ENCODE data around the gene MAN2B2. TPM values are rescaled to one million over a fixed set of nuclear protein-coding genes. Genes with fewer than 3 reads are reported as not detected.

MAN2B2 gene
- total RNA-seq, result 10 to 100 TPM in 4 of 5 donors, 1 to 10 TPM in 1; 9.0 to 49.4 (median 28.6) TPM
- polyA plus RNA-seq, result 1 to 10 TPM; 6.1 to 8.9 (median 8.7) TPM
- long read RNA-seq, donor 1, result 0 reads
- long read RNA-seq, donor 2, full-length matches to known transcripts, result 2 of 2 reads
- long read RNA-seq, donor 2, partial matches to known transcripts, result 0 of 2 reads
- long read RNA-seq, donor 2, other reads (novel, unspliced or antisense), result 0 of 2 reads
- long read RNA-seq, donor 3, full-length matches to known transcripts, result 1 of 1 reads
- long read RNA-seq, donor 3, partial matches to known transcripts, result 0 of 1 reads
- long read RNA-seq, donor 3, other reads (novel, unspliced or antisense), result 0 of 1 reads
- long read RNA-seq, donor 4, result 0 reads
- long read RNA-seq, donor 5, full-length matches to known transcripts, result 1 of 1 reads
- long read RNA-seq, donor 5, partial matches to known transcripts, result 0 of 1 reads
- long read RNA-seq, donor 5, other reads (novel, unspliced or antisense), result 0 of 1 reads
- long read RNA-seq, donor 6, result 0 reads
- long read RNA-seq, donor 7, full-length matches to known transcripts, result 1 of 1 reads
- long read RNA-seq, donor 7, partial matches to known transcripts, result 0 of 1 reads
- long read RNA-seq, donor 7, other reads (novel, unspliced or antisense), result 0 of 1 reads
- long read RNA-seq, donor 8, full-length matches to known transcripts, result 2 of 2 reads
- long read RNA-seq, donor 8, partial matches to known transcripts, result 0 of 2 reads
- long read RNA-seq, donor 8, other reads (novel, unspliced or antisense), result 0 of 2 reads
- long read RNA-seq, donor 9, result 0 reads
- long read RNA-seq, donor 10, full-length matches to known transcripts, result 2 of 2 reads
- long read RNA-seq, donor 10, partial matches to known transcripts, result 0 of 2 reads
- long read RNA-seq, donor 10, other reads (novel, unspliced or antisense), result 0 of 2 reads

DNA sequence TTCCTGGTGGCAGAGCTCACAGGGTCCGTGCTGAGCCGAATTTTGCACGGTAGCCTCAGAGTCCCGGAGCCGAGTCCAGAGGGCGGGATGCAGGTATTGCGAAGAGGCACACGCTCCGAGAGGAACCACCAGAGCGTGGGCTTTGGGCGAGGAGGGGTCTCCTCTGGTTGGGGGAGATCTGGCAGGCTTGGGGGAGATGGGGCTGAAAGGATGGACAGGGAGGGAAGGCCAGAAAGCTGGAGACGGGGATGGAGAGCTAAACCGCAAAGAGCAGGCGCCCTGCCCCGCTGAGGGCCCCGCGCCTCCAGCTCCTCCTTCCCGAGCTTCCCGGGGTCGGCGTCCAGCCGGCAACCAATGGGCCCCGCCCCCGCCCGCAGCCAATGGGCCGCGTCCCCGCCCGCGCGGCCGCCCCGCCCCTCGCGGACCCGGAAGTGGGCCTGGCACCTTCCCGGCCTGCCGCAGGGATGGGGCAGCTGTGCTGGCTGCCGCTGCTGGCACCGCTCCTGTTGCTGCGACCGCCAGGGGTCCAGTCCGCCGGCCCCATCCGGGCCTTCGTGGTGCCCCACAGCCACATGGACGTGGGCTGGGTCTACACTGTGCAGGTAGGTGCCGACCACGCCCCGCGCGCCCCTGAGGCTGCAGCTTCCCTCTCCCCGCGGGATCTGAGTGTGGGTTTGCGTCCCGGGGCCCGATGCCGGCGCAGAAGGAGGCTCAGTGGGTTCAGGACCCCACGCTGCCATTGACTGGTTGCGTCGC lies at the start of gene MAN2B2:
TSS of gene MAN2B2 (plus strand) at position 443 of the 756 bp plus-strand sequence. CDS start at position 465, 22 bp downstream.
- peaks cover 12 to 33% (median 31%) of the 10 kb centered on the region in 4 donors for H3K36me3 ChIP-seq
- no peaks in the 10 kb centered on the region for H3K27me3 ChIP-seq
- TF ChIP-seq EP300 (IDR thresholded peaks at IDR 0.05) (no peak), POLR2A (IDR thresholded peaks at IDR 0.05) (peak in 1 of 4 donors; percentile 50), POLR2AphosphoS5 (IDR thresholded peaks at IDR 0.05) (peak in 2 of 3 donors; percentile 72 to 85), CTCF (IDR thresholded peaks at IDR 0.05) (no peak)
- peak; percentile 93 to 96 for DNase-seq
- peak within 1 kb of the TSS; percentile 79 to 88 (median 86) for H3K4me3 ChIP-seq
- peak within 1 kb of the TSS; percentile 72 to 88 (median 82) for H3K27ac ChIP-seq
- 0 to 1% (median 0%) methylated on average over 16 to 62 of the region's 62 CpGs for WGBS, 5 donors
- H3K9me3 ChIP-seq, result no peaks in the 10 kb centered on the region
- intact Hi-C loops (cut with DNase I; ENCODE audit: low total_unique reads), result loop anchor here (10.0 kb wide), 1 partner anchor 540 kb away; no protein-coding TSS in a partner anchor
- H3K4me1 ChIP-seq, result peaks cover 19 to 34% (median 29%) of the 10 kb centered on the region in 4 donors

DNA sequence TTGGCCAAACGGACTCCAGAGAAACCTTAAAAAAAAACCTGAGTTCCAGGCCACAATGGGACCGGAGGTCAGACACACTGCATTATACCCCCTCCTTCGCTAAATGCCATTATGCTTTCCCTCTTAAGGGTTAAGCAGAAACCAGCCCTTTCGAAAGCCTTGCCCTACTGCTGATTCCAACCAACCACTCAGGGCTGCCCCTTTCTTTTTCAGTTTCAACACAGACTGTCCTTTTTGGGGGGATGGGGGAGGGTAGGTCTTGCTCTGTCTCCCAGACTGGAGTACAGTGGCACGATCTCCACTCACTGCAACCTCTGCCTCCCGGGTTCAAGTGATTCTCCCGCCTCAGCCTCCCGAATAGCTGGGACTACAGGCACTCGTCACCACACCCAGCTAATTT lies 49.5 kb upstream of the MAN2B2 start:
- Histone ChIP-seq H3K36me3 (no peaks in the 10 kb centered on the region), H3K4me3 (no peak overlapping the region), H3K27me3 (peaks cover 0 to 44% (median 0%) of the 10 kb centered on the region in 3 donors), H3K27ac (no peak overlapping the region), H3K9me3 (no peaks in the 10 kb centered on the region), H3K4me1 (no peaks in the 10 kb centered on the region)
- WGBS, 5 donors, result 77 to 89% (median 87%) methylated on average over 9 of the region's 9 CpGs
- intact Hi-C loops (cut with DNase I; ENCODE audit: low total_unique reads), result no loop called here
- no peak for DNase-seq
- TF ChIP-seq EP300 (IDR thresholded peaks at IDR 0.05) (no peak), CTCF (IDR thresholded peaks at IDR 0.05) (no peak), POLR2AphosphoS5 (IDR thresholded peaks at IDR 0.05) (no peak), POLR2A (IDR thresholded peaks at IDR 0.05) (no peak)

- DNase-seq, result peak in 1 of 2 donors; percentile 28
- TF ChIP-seq POLR2AphosphoS5 (IDR thresholded peaks at IDR 0.05), result no peak
- TF ChIP-seq EP300 (IDR thresholded peaks at IDR 0.05), result no peak
- no peak for TF ChIP-seq POLR2A (IDR thresholded peaks at IDR 0.05)
- no peak for TF ChIP-seq CTCF (IDR thresholded peaks at IDR 0.05)
- no peaks in the 10 kb centered on the region for H3K4me1 ChIP-seq
- peaks cover 0 to 42% (median 0%) of the 10 kb centered on the region in 3 donors for H3K27me3 ChIP-seq
- no peaks in the 10 kb centered on the region for H3K36me3 ChIP-seq
- intact Hi-C loops (cut with DNase I; ENCODE audit: low total_unique reads), result no loop called here
- WGBS, 5 donors, result 53 to 68% (median 64%) methylated on average over 5 of the region's 5 CpGs
- H3K9me3 ChIP-seq, result no peaks in the 10 kb centered on the region
- no peak overlapping the region for H3K4me3 ChIP-seq
- no peak overlapping the region for H3K27ac ChIP-seq
Observed at GRCh38 chr4:6526156-6526555, 48.8 kb upstream of the MAN2B2 start.
